GM18868 (cell line): Measurements from ENCODE around the gene SHISA9.

Experiments
- ATAC-seq: cut with Tn5 transposase; IDR thresholded peaks from one replicate; pipeline ENCODE4 v1.9.1; 2021; ENCODE audit warnings: mild to moderate bottlenecking, moderate library complexity; ENCODE audit not compliant: unreplicated experiment

SHISA9 gene

GRCh38 chr16:13109171-13109570 is 207.8 kb downstream of the SHISA9 start:
- ATAC-seq, result no peak

GRCh38 chr16:13110124-13110796 is 208.9 kb downstream of the SHISA9 start:
- ATAC-seq, result no peak

GRCh38 chr16:13111747-13112146 is 210.3 kb downstream of the SHISA9 start:
- no peak for ATAC-seq

GRCh38 chr16:13113741-13114140 is 212.3 kb downstream of the SHISA9 start:
- ATAC-seq, result no peak

- no peak for ATAC-seq
Observed at GRCh38 chr16:13118091-13118490, 216.7 kb downstream of the SHISA9 start.

- no peak for ATAC-seq
Observed at GRCh38 chr16:13120091-13120490, 218.7 kb downstream of the SHISA9 start.

- ATAC-seq, result no peak
Observed at GRCh38 chr16:13120557-13120956, 219.2 kb downstream of the SHISA9 start.

- ATAC-seq, result no peak
Observed at GRCh38 chr16:13123991-13124390, 222.6 kb downstream of the SHISA9 start.

- no peak for ATAC-seq
Observed at GRCh38 chr16:13127144-13127543, 225.7 kb downstream of the SHISA9 start.

GRCh38 chr16:13130586-13130985 is 229.2 kb downstream of the SHISA9 start:
- no peak for ATAC-seq

- no peak for ATAC-seq
Observed at GRCh38 chr16:13134836-13135235, 233.4 kb downstream of the SHISA9 start.

GRCh38 chr16:13136901-13137300 is 235.5 kb downstream of the SHISA9 start:
- ATAC-seq, result no peak

GRCh38 chr16:13138528-13138927 is 237.1 kb downstream of the SHISA9 start:
- ATAC-seq, result no peak

- no peak for ATAC-seq
Observed at GRCh38 chr16:13139661-13140241, 238.4 kb downstream of the SHISA9 start.

GRCh38 chr16:13143551-13143950 is 242.2 kb downstream of the SHISA9 start:
- no peak for ATAC-seq

- ATAC-seq, result no peak
Observed at GRCh38 chr16:13146829-13147228, 245.4 kb downstream of the SHISA9 start.

- ATAC-seq, result no peak
Observed at GRCh38 chr16:13148294-13148693, 246.9 kb downstream of the SHISA9 start.

- no peak for ATAC-seq
Observed at GRCh38 chr16:13148836-13149235, 247.4 kb downstream of the SHISA9 start.

- ATAC-seq, result no peak
Observed at GRCh38 chr16:13150181-13150885, 248.9 kb downstream of the SHISA9 start.

GRCh38 chr16:13153696-13154095 is 252.3 kb downstream of the SHISA9 start:
- ATAC-seq, result no peak

- ATAC-seq, result no peak
Observed at GRCh38 chr16:13154799-13155198, 253.4 kb downstream of the SHISA9 start.

GRCh38 chr16:13155377-13155776 is 254.0 kb downstream of the SHISA9 start:
- ATAC-seq, result no peak
